HG03060 (cell line): ENCODE results near the gene ITK.

Experiments used
- ATAC-seq: cut with Tn5 transposase; IDR thresholded peaks from one replicate; pipeline ENCODE4 v1.9.1; 2021; ENCODE audit warnings: low read depth, moderate number of reproducible peaks; ENCODE audit not compliant: unreplicated experiment

ITK gene

DNA sequence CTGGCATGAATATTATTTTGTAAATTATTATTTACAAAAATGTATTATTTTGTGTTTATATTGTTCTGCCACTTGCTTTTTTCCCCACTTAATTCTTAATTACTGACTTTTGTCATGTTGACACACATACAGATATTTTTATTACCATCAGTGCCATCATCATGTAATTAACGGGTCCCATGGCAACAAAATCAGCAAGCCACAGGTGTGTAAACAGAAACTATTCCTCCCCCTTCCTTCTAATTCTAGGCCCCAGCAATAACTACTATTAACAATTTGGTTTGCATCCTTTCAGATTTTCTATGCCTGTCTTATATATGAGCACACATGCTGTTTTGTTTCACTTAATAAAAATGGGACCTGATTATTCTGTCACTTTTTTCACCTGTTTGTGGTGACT, 114.6 kb downstream of the ITK start:
- ATAC-seq = no peak

- no peak for ATAC-seq
Observed at GRCh38 chr5:157300564-157300963, 119.9 kb downstream of the ITK start.

DNA sequence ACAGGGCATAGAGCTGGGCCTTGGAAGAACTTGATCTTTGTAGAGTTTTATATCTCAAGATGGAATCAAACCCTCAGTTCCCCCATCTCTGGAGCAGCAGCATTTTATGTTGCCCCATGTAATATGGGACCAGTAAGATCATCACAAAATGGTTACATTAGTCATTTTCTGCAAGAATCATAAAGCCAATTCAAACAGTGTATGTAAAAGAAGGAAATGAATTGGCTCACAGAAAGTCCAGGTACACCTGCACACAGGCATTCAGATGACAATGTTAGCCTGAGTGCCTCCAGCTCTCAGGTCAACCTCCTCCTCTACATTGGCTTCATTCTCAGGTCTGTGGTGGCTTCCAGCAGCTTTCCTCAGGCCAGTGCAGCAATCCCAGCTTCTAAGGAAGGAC, 120.4 kb downstream of the ITK start:
- no peak for ATAC-seq

DNA sequence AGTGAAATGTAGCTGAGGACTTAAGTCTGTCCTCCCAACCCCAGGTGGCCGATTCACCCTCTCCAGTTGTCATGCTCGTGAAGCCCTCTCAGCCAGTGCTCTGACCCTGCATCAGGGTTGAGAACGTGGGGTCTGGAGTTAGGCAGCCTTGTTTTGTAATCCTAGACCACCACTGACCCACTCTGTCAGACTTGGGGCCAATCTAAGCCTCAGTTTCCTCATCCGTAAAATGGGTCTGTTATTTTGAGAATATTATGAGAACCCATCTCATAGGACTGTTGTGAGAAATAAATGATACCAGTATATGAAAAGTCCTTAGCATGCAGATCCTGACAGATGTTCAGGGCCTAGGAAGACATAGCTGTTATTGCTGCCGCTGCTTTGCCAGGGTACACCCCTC, 122.4 kb downstream of the ITK start:
- no peak for ATAC-seq

GRCh38 chr5:157303667-157304327, 123.2 kb downstream of the ITK start:
- no peak for ATAC-seq
